ENCODE measurements around the gene ARSI. TPM values are rescaled to one million over a fixed set of nuclear protein-coding genes. Genes with fewer than 3 reads are reported as not detected.

Gene ARSI
- polyA plus RNA-seq, 12 donors = 3.6 to 9.9 (median 6.1) TPM; not detected in 1

GRCh38 chr5:150329038-150329437 lies 26.3 kb upstream of the ARSI start:
- DNase-seq = no peak

GRCh38 chr5:150328515-150328914 lies 25.8 kb upstream of the ARSI start:
- no peak for DNase-seq

- DNase-seq = no peak
These were observed 24.4 kb upstream of the ARSI start for GRCh38 chr5:150327139-150327538.

- DNase-seq = no peak
These were observed 24.0 kb upstream of the ARSI start for GRCh38 chr5:150326707-150327106.

GRCh38 chr5:150325426-150325825 lies 22.7 kb upstream of the ARSI start:
- no peak for DNase-seq

GRCh38 chr5:150323819-150324218 lies 21.1 kb upstream of the ARSI start:
- no peak for DNase-seq

- no peak for DNase-seq
These were observed 20.4 kb upstream of the ARSI start for GRCh38 chr5:150323092-150323491.

GRCh38 chr5:150322202-150322601 lies 19.5 kb upstream of the ARSI start:
- DNase-seq = no peak

GRCh38 chr5:150321784-150322183 lies 19.1 kb upstream of the ARSI start:
- DNase-seq = no peak

GRCh38 chr5:150321211-150321610 lies 18.5 kb upstream of the ARSI start:
- no peak for DNase-seq

GRCh38 chr5:150320044-150320613 lies 17.4 kb upstream of the ARSI start:
- DNase-seq = peak; percentile 61

- DNase-seq = no peak
These were observed 16.7 kb upstream of the ARSI start for GRCh38 chr5:150319484-150319790.

- DNase-seq = no peak
These were observed 16.1 kb upstream of the ARSI start for GRCh38 chr5:150318613-150319483.

- no peak for DNase-seq
These were observed 14.6 kb upstream of the ARSI start for GRCh38 chr5:150317048-150318003.

- DNase-seq = no peak
These were observed 13.6 kb upstream of the ARSI start for GRCh38 chr5:150316320-150316719.

GRCh38 chr5:150315245-150315644 lies 12.5 kb upstream of the ARSI start:
- DNase-seq = no peak

- DNase-seq = no peak
These were observed 11.4 kb upstream of the ARSI start for GRCh38 chr5:150313921-150314716.

- no peak for DNase-seq
These were observed 10.8 kb upstream of the ARSI start for GRCh38 chr5:150313501-150313900.

GRCh38 chr5:150312518-150312917 lies 9.8 kb upstream of the ARSI start:
- DNase-seq = no peak

- DNase-seq = no peak
These were observed 8.4 kb upstream of the ARSI start for GRCh38 chr5:150311015-150311692.

GRCh38 chr5:150310246-150310645 lies 7.5 kb upstream of the ARSI start:
- no peak for DNase-seq

All from muscle of arm (tissue), 12 donors.